WTC11 (cell line): ENCODE measurements around the gene GPR143. TPM values are rescaled to one million over a fixed set of nuclear protein-coding genes. Genes with fewer than 3 reads are reported as not detected.

Source experiments
- ATAC-seq: fragments of 200-7000 bp; cut with Tn5 transposase; 2 replicates; pipeline ENCODE4 v1.10.0; 2021; ENCODE audit warnings: mild to moderate bottlenecking, moderate library complexity
- CTCF ChIA-PET: fragments of 300-600 bp; sonication (Branson Sonifier 250); formaldehyde crosslinking; loops from one replicate; lab custom pipeline; 2021; ENCODE audit warnings: antibody characterized with exemption; lab: Charles Lee
- POLR2A ChIA-PET: fragments of 350-600 bp; sonication (Branson Sonifier 250); formaldehyde crosslinking; loops from one replicate; lab custom pipeline; 2021; ENCODE audit warnings: antibody characterized with exemption; lab: Charles Lee
- DNase-seq: peaks from one replicate; pipeline ENCODE4 v3.0.0; 2021; ENCODE audit warnings: low spot score
- H3K27ac Mint-ChIP-seq: 2 replicates; pipeline ENCODE4 v1.8.0; 2021; ENCODE audit warnings: mixed read lengths
- H3K27me3 Mint-ChIP-seq: 2 replicates; pipeline ENCODE4 v1.8.0; 2021; ENCODE audit warnings: low read depth, mild to moderate bottlenecking, moderate library complexity, mixed read lengths
- H3K36me3 Mint-ChIP-seq: 2 replicates; pipeline ENCODE4 v1.8.0; 2021; ENCODE audit warnings: mixed read lengths
- H3K4me1 Mint-ChIP-seq: 2 replicates; pipeline ENCODE4 v1.8.0; 2022; ENCODE audit warnings: mixed read lengths
- H3K4me3 Mint-ChIP-seq: 2 replicates; pipeline ENCODE4 v1.8.0; 2021; ENCODE audit warnings: mild to moderate bottlenecking, moderate library complexity, mixed read lengths
- H3K9me3 Mint-ChIP-seq: 2 replicates; pipeline ENCODE4 v1.8.0; 2021; ENCODE audit warnings: mixed read lengths
- ATF1 ChIP-seq: sonication (generic); formaldehyde crosslinking; IDR thresholded peaks from 2 replicates; pipeline ENCODE4 v1.8.1; 2023; ENCODE audit warnings: mild to moderate bottlenecking, moderate library complexity, missing genetic modification reagents
- CBFB ChIP-seq: sonication (generic); formaldehyde crosslinking; IDR thresholded peaks from 2 replicates; pipeline ENCODE4 v1.8.1; 2022; ENCODE audit warnings: mild to moderate bottlenecking, low read depth, missing genetic modification reagents
- CTCF ChIP-seq: fragments of 200-600 bp; IDR thresholded peaks from 2 replicates; pipeline ENCODE4 v1.8.0; 2022; ENCODE audit warnings: antibody characterized with exemption
- EMX1 ChIP-seq: fragments of 250-450 bp; sonication (Bioruptor Pico); IDR thresholded peaks from 2 replicates; pipeline ENCODE4 v1.8.0; 2021; ENCODE audit warnings: mild to moderate bottlenecking
- ERG ChIP-seq: fragments of 250-450 bp; sonication (Bioruptor Pico); IDR thresholded peaks from 2 replicates; pipeline ENCODE4 v1.8.0; 2021; ENCODE audit warnings: mild to moderate bottlenecking
- ESRRA ChIP-seq: sonication (generic); formaldehyde crosslinking; IDR thresholded peaks from 2 replicates; pipeline ENCODE4 v1.8.1; 2022; ENCODE audit warnings: mild to moderate bottlenecking, missing genetic modification reagents, borderline replicate concordance
- ETV6 ChIP-seq: sonication (generic); formaldehyde crosslinking; IDR thresholded peaks from 2 replicates; pipeline ENCODE4 v1.8.1; 2022; ENCODE audit warnings: mild to moderate bottlenecking, missing genetic modification reagents
- FOXJ3 ChIP-seq: sonication (generic); formaldehyde crosslinking; IDR thresholded peaks from 2 replicates; pipeline ENCODE4 v1.9.0; 2021; ENCODE audit warnings: missing genetic modification reagents, mild to moderate bottlenecking, borderline replicate concordance
- HMGA2 ChIP-seq: fragments of 250-450 bp; sonication (Bioruptor Pico); IDR thresholded peaks from 2 replicates; pipeline ENCODE4 v1.4.0; 2021; ENCODE audit warnings: mild to moderate bottlenecking, moderate library complexity
- IRF2 ChIP-seq: sonication (generic); formaldehyde crosslinking; IDR thresholded peaks from 2 replicates; pipeline ENCODE4 v1.8.0; 2022; ENCODE audit warnings: low read depth, missing genetic modification reagents, borderline replicate concordance
- JAZF1 ChIP-seq: fragments of 250-450 bp; sonication (Bioruptor Pico); IDR thresholded peaks from 2 replicates; pipeline ENCODE4 v1.9.0; 2021; ENCODE audit warnings: moderate library complexity, mild to moderate bottlenecking, inconsistent platforms
- MYBL2 ChIP-seq: sonication (generic); formaldehyde crosslinking; IDR thresholded peaks from 2 replicates; pipeline ENCODE4 v1.8.1; 2023; ENCODE audit warnings: mild to moderate bottlenecking, moderate library complexity, missing genetic modification reagents
- NFYB ChIP-seq: sonication (generic); formaldehyde crosslinking; conservative IDR thresholded peaks from 2 replicates; pipeline ENCODE4 v1.8.0; 2022; ENCODE audit warnings: low read depth, missing genetic modification reagents
- NR1H2 ChIP-seq: sonication (generic); formaldehyde crosslinking; IDR thresholded peaks from 2 replicates; pipeline ENCODE4 v1.9.0; 2021; ENCODE audit warnings: mild to moderate bottlenecking, moderate library complexity, missing genetic modification reagents
- NR2C2 ChIP-seq: sonication (generic); formaldehyde crosslinking; IDR thresholded peaks from 2 replicates; pipeline ENCODE4 v1.8.0; 2022; ENCODE audit warnings: mild to moderate bottlenecking, missing genetic modification reagents
- OVOL2 ChIP-seq: fragments of 250-450 bp; sonication (Bioruptor Pico); IDR thresholded peaks from 2 replicates; pipeline ENCODE4 v1.9.0; 2021; ENCODE audit warnings: mild to moderate bottlenecking, borderline replicate concordance
- PRRX2 ChIP-seq: fragments of 250-450 bp; sonication (Bioruptor Pico); IDR thresholded peaks from 2 replicates; pipeline ENCODE4 v1.8.0; 2021; ENCODE audit warnings: mild to moderate bottlenecking
- SMAD3 ChIP-seq: sonication (generic); formaldehyde crosslinking; IDR thresholded peaks from 2 replicates; pipeline ENCODE4 v1.8.0; 2022; ENCODE audit warnings: missing genetic modification reagents, mild to moderate bottlenecking, borderline replicate concordance
- SMAD4 ChIP-seq: sonication (generic); formaldehyde crosslinking; IDR thresholded peaks from 2 replicates; pipeline ENCODE4 v1.8.0; 2022; ENCODE audit warnings: mild to moderate bottlenecking, missing genetic modification reagents
- SOX15 ChIP-seq: fragments of 250-450 bp; sonication (Bioruptor Pico); IDR thresholded peaks from 2 replicates; pipeline ENCODE4 v1.9.0; 2021; ENCODE audit warnings: mild to moderate bottlenecking
- TEAD1 ChIP-seq: sonication (generic); formaldehyde crosslinking; IDR thresholded peaks from 2 replicates; pipeline ENCODE4 v1.8.0; 2022; ENCODE audit warnings: mild to moderate bottlenecking, missing genetic modification reagents
- TP53 ChIP-seq: sonication (generic); formaldehyde crosslinking; IDR thresholded peaks from 2 replicates; pipeline ENCODE4 v1.8.1; 2023; ENCODE audit warnings: mild to moderate bottlenecking, missing genetic modification reagents
- ZNF138 ChIP-seq: sonication (generic); formaldehyde crosslinking; conservative IDR thresholded peaks from 2 replicates; pipeline ENCODE4 v1.8.1; 2022; ENCODE audit warnings: mild to moderate bottlenecking, moderate library complexity, missing genetic modification reagents
- ZNF219 ChIP-seq: sonication (generic); formaldehyde crosslinking; IDR thresholded peaks from 2 replicates; pipeline ENCODE4 v1.8.0; 2023; ENCODE audit warnings: missing genetic modification reagents, mild to moderate bottlenecking, borderline replicate concordance
- ZNF232 ChIP-seq: sonication (generic); formaldehyde crosslinking; IDR thresholded peaks from 2 replicates; pipeline ENCODE4 v1.8.0; 2022; ENCODE audit warnings: mild to moderate bottlenecking, missing genetic modification reagents
- ZNF416 ChIP-seq: fragments of 250-450 bp; sonication (Bioruptor Pico); IDR thresholded peaks from 2 replicates; pipeline ENCODE4 v1.9.0; 2021; ENCODE audit warnings: mild to moderate bottlenecking, inconsistent platforms
- ZNF423 ChIP-seq: fragments of 250-450 bp; sonication (Bioruptor Pico); IDR thresholded peaks from 2 replicates; pipeline ENCODE4 v2.1.2; 2022; ENCODE audit warnings: mild to moderate bottlenecking, moderate library complexity
- total RNA-seq: library from RNA; stranded (reverse); gene quantifications from 3 replicates; pipeline ENCODE4 v1.2.3, GENCODE V29; 2021
- TF ChIP-seq, protein P1 (sequence below): fragments of 250-450 bp; sonication (Bioruptor Pico); IDR thresholded peaks from 2 replicates; pipeline ENCODE4 v1.9.0; 2021; ENCODE audit warnings: mild to moderate bottlenecking, borderline replicate concordance
- TF ChIP-seq, protein P2 (sequence below): sonication (generic); formaldehyde crosslinking; IDR thresholded peaks from 2 replicates; pipeline ENCODE4 v1.8.0; 2022; ENCODE audit warnings: mild to moderate bottlenecking, missing genetic modification reagents
- TF ChIP-seq, protein P3 (sequence below): sonication (generic); formaldehyde crosslinking; IDR thresholded peaks from 2 replicates; pipeline ENCODE4 v1.8.1; 2023; ENCODE audit warnings: mild to moderate bottlenecking, missing genetic modification reagents, borderline replicate concordance

Gene GPR143
- total RNA-seq, 1 experiment from 2014 or later, result 18.3 TPM

DNA sequence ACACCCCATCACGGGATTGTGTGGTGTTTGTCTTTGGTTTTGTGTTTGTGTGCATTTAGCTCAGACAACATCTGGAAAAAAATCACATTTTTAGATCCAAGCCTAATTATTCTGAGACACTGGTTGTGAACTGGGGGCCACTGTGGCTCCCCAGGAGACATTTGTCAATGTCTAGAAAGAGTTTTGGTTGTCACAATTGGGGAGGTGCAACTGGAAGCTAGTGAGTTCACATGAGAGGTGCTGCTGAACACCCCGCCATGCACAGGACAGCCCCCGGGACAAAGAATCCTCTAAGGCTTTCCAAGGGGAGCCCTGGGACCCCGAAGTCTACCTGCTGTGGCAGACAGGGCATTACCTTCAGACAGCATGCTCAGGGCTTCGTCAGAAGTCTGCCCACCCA is 26.5 kb downstream of the GPR143 start:
- Mint-ChIP-seq H3K27me3 (no peaks in the 10 kb centered on the region), H3K9me3 (no peaks in the 10 kb centered on the region), H3K36me3 (peaks cover 13% of the 10 kb centered on the region), H3K4me3 (no peak overlapping the region), H3K27ac (no peak overlapping the region), H3K4me1 (no peaks in the 10 kb centered on the region)
- CTCF ChIA-PET, result no interaction called here
- TF ChIP-seq SMAD4 (CRISPR knock-in tag) (no peak), EMX1 (CRISPR knock-in tag) (no peak), ZNF138 (no peak), JAZF1 (no peak), CTCF (no peak), ESRRA (no peak), TEAD1 (CRISPR knock-in tag) (no peak), NFYB (CRISPR knock-in tag) (no peak), OVOL2 (no peak), HMGA2 (no peak), ZNF423 (no peak), PRRX2 (CRISPR knock-in tag) (no peak), ERG (CRISPR knock-in tag) (no peak), ZNF416 (CRISPR knock-in tag) (no peak), CBFB (CRISPR knock-in tag) (no peak), SMAD3 (CRISPR knock-in tag) (no peak), ZNF232 (CRISPR knock-in tag) (no peak)
- TF ChIP-seq, protein P1, sequence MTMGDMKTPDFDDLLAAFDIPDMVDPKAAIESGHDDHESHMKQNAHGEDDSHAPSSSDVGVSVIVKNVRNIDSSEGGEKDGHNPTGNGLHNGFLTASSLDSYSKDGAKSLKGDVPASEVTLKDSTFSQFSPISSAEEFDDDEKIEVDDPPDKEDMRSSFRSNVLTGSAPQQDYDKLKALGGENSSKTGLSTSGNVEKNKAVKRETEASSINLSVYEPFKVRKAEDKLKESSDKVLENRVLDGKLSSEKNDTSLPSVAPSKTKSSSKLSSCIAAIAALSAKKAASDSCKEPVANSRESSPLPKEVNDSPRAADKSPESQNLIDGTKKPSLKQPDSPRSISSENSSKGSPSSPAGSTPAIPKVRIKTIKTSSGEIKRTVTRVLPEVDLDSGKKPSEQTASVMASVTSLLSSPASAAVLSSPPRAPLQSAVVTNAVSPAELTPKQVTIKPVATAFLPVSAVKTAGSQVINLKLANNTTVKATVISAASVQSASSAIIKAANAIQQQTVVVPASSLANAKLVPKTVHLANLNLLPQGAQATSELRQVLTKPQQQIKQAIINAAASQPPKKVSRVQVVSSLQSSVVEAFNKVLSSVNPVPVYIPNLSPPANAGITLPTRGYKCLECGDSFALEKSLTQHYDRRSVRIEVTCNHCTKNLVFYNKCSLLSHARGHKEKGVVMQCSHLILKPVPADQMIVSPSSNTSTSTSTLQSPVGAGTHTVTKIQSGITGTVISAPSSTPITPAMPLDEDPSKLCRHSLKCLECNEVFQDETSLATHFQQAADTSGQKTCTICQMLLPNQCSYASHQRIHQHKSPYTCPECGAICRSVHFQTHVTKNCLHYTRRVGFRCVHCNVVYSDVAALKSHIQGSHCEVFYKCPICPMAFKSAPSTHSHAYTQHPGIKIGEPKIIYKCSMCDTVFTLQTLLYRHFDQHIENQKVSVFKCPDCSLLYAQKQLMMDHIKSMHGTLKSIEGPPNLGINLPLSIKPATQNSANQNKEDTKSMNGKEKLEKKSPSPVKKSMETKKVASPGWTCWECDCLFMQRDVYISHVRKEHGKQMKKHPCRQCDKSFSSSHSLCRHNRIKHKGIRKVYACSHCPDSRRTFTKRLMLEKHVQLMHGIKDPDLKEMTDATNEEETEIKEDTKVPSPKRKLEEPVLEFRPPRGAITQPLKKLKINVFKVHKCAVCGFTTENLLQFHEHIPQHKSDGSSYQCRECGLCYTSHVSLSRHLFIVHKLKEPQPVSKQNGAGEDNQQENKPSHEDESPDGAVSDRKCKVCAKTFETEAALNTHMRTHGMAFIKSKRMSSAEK (CRISPR knock-in tag), result no peak
- TF ChIP-seq, protein P2, sequence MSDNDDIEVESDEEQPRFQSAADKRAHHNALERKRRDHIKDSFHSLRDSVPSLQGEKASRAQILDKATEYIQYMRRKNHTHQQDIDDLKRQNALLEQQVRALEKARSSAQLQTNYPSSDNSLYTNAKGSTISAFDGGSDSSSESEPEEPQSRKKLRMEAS (CRISPR knock-in tag), result no peak
- DNase-seq (no peak), ATAC-seq (no peak)
- POLR2A ChIA-PET, result no interaction called here

DNA sequence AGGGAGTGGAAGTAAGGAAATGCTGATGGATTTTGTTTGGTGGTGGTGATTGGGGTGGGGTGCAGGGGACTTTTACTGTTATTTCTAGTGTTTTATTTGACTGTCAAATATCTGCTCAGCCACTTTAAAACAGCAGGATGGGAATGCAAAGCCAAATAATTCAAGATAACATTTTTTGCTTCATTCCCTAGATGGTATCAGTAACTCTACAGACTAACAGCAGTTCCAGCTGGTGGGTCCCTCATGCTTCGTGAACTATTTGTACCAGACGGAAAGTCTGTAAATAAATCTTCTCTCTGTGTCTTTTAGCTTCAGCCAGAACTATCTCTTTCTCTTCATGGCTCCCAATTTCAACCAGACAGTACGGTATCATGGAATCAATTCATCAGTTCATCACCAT is 27.5 kb downstream of the GPR143 start:
- H3K36me3 Mint-ChIP-seq, result peaks cover 8% of the 10 kb centered on the region
- CTCF ChIA-PET, result no interaction called here
- H3K4me1 Mint-ChIP-seq, result no peaks in the 10 kb centered on the region
- no peak for TF ChIP-seq ATF1 (CRISPR knock-in tag)
- TF ChIP-seq NR2C2 (CRISPR knock-in tag), result no peak
- TF ChIP-seq TP53 (CRISPR knock-in tag), result no peak
- TF ChIP-seq MYBL2 (CRISPR knock-in tag), result no peak
- no peak for TF ChIP-seq SOX15
- TF ChIP-seq NR1H2 (CRISPR knock-in tag), result no peak
- TF ChIP-seq, protein P3, sequence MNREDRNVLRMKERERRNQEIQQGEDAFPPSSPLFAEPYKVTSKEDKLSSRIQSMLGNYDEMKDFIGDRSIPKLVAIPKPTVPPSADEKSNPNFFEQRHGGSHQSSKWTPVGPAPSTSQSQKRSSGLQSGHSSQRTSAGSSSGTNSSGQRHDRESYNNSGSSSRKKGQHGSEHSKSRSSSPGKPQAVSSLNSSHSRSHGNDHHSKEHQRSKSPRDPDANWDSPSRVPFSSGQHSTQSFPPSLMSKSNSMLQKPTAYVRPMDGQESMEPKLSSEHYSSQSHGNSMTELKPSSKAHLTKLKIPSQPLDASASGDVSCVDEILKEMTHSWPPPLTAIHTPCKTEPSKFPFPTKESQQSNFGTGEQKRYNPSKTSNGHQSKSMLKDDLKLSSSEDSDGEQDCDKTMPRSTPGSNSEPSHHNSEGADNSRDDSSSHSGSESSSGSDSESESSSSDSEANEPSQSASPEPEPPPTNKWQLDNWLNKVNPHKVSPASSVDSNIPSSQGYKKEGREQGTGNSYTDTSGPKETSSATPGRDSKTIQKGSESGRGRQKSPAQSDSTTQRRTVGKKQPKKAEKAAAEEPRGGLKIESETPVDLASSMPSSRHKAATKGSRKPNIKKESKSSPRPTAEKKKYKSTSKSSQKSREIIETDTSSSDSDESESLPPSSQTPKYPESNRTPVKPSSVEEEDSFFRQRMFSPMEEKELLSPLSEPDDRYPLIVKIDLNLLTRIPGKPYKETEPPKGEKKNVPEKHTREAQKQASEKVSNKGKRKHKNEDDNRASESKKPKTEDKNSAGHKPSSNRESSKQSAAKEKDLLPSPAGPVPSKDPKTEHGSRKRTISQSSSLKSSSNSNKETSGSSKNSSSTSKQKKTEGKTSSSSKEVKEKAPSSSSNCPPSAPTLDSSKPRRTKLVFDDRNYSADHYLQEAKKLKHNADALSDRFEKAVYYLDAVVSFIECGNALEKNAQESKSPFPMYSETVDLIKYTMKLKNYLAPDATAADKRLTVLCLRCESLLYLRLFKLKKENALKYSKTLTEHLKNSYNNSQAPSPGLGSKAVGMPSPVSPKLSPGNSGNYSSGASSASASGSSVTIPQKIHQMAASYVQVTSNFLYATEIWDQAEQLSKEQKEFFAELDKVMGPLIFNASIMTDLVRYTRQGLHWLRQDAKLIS (CRISPR knock-in tag), result no peak
- no peak for TF ChIP-seq ETV6
- no peak for TF ChIP-seq IRF2
- TF ChIP-seq FOXJ3 (CRISPR knock-in tag), result no peak
- TF ChIP-seq ZNF219 (CRISPR knock-in tag), result no peak

More for the DNA sequence above, 27.5 kb downstream of the GPR143 start:
- no peak overlapping the region for H3K27ac Mint-ChIP-seq
- no peak overlapping the region for H3K4me3 Mint-ChIP-seq
- H3K9me3 Mint-ChIP-seq, result no peaks in the 10 kb centered on the region
- POLR2A ChIA-PET, result no interaction called here
- no peak for DNase-seq
- no peaks in the 10 kb centered on the region for H3K27me3 Mint-ChIP-seq
- no peak for ATAC-seq
